ENCODE data around the gene EGF.
"Not testable (repeated sequence)": the region's sequence is repeated elsewhere in the genome, so short reads cannot be mapped to it uniquely, and the experiment has no call there.

The EGF gene

GRCh38 chr4:109912706-109913595, at the start of gene EGF:
EGF (plus strand) TSS chr4:109912883; CDS start chr4:109913336, 453 bp downstream.
- DNase-seq (ENCODE audit: low read depth), result no peak

GRCh38 chr4:109864134-109864533, 48.5 kb upstream of the EGF start:
- no peak for DNase-seq (ENCODE audit: low read depth)

GRCh38 chr4:109870061-109870460, 42.6 kb upstream of the EGF start:
- DNase-seq (ENCODE audit: low read depth), result no peak

- DNase-seq (ENCODE audit: low read depth), result no peak
These were observed 40.6 kb upstream of the EGF start for GRCh38 chr4:109872065-109872464.

GRCh38 chr4:109872950-109873656, 39.6 kb upstream of the EGF start:
- DNase-seq (ENCODE audit: low read depth), result no peak

GRCh38 chr4:109873791-109874514, 38.7 kb upstream of the EGF start:
- DNase-seq (ENCODE audit: low read depth), result no peak

GRCh38 chr4:109875106-109875505, 37.6 kb upstream of the EGF start:
- DNase-seq (ENCODE audit: low read depth), result no peak

GRCh38 chr4:109875553-109875952, 37.1 kb upstream of the EGF start:
- DNase-seq (ENCODE audit: low read depth), result not testable (repeated sequence)

GRCh38 chr4:109876634-109877265, 35.9 kb upstream of the EGF start:
- no peak for DNase-seq (ENCODE audit: low read depth)

- DNase-seq (ENCODE audit: low read depth), result no peak
These were observed 35.3 kb upstream of the EGF start for GRCh38 chr4:109877400-109877799.

GRCh38 chr4:109878355-109878754, 34.3 kb upstream of the EGF start:
- DNase-seq (ENCODE audit: low read depth), result no peak

- no peak for DNase-seq (ENCODE audit: low read depth)
These were observed 33.6 kb upstream of the EGF start for GRCh38 chr4:109879081-109879480.

- no peak for DNase-seq (ENCODE audit: low read depth)
These were observed 32.9 kb upstream of the EGF start for GRCh38 chr4:109879636-109880314.

GRCh38 chr4:109886303-109886702, 26.4 kb upstream of the EGF start:
- DNase-seq (ENCODE audit: low read depth), result no peak

- no peak for DNase-seq (ENCODE audit: low read depth)
These were observed 25.6 kb upstream of the EGF start for GRCh38 chr4:109887071-109887470.

- no peak for DNase-seq (ENCODE audit: low read depth)
These were observed 22.6 kb upstream of the EGF start for GRCh38 chr4:109890076-109890475.

GRCh38 chr4:109902559-109903251, 10.0 kb upstream of the EGF start:
- DNase-seq (ENCODE audit: low read depth), result no peak

- DNase-seq (ENCODE audit: low read depth), result no peak
These were observed 4.0 kb upstream of the EGF start for GRCh38 chr4:109908731-109909130.

- no peak for DNase-seq (ENCODE audit: low read depth)
These were observed 2.4 kb upstream of the EGF start for GRCh38 chr4:109910256-109910655.

GRCh38 chr4:109913596-109914241, 1.0 kb downstream of the EGF start:
- DNase-seq (ENCODE audit: low read depth), result no peak
